Astrocyte (in vitro differentiated cells and primary cell): Measurements from ENCODE around the gene CLMN. TPM values are rescaled to one million over a fixed set of nuclear protein-coding genes. Genes with fewer than 3 reads are reported as not detected.

ENCODE experiments used
- DNase-seq: peaks from one replicate; pipeline ENCODE4 v3.0.0-alpha.2; 2010; ENCODE audit warnings: low read depth
- FAIRE-seq: peaks from 2 replicates; lab custom pipeline; 2011; peaks lifted over from hg19 to GRCh38; lab: Jason Lieb, UNC
- H2AFZ ChIP-seq: 2 replicates; pipeline ENCODE4 v1.6.0; 2012; ENCODE audit warnings: low read depth, low read length, inconsistent platforms
- H3K27ac ChIP-seq: 2 replicates; pipeline ENCODE4 v1.5.1; 2011; ENCODE audit warnings: low read depth, low read length, inconsistent platforms
- H3K27me3 ChIP-seq: 2 replicates; pipeline ENCODE4 v1.6.0; 2011; ENCODE audit warnings: low read length, inconsistent platforms; ENCODE audit not compliant: insufficient read depth
- H3K36me3 ChIP-seq: 2 replicates; pipeline ENCODE4 v1.5.1; 2011; ENCODE audit warnings: low read length, inconsistent platforms; ENCODE audit not compliant: insufficient read depth
- H3K4me1 ChIP-seq: 2 replicates; pipeline ENCODE4 v1.5.1; 2011; ENCODE audit warnings: low read length, inconsistent platforms; ENCODE audit not compliant: insufficient read depth
- H3K4me2 ChIP-seq: 2 replicates; pipeline ENCODE4 v1.6.0; 2012; ENCODE audit warnings: low read length, inconsistent platforms
- H3K4me3 ChIP-seq: 2 replicates; pipeline ENCODE4 v1.5.1; 2011; ENCODE audit warnings: low read depth, mild to moderate bottlenecking, low read length, inconsistent platforms; ENCODE audit not compliant: insufficient read depth
- H3K79me2 ChIP-seq: 2 replicates; pipeline ENCODE4 v1.6.0; 2012; ENCODE audit warnings: mild to moderate bottlenecking, low read length, inconsistent platforms; ENCODE audit not compliant: insufficient read depth
- H3K9ac ChIP-seq: 2 replicates; pipeline ENCODE4 v1.6.0; 2012; ENCODE audit warnings: mild to moderate bottlenecking, low read length, inconsistent platforms
- H3K9me3 ChIP-seq: 2 replicates; pipeline ENCODE4 v1.5.1; 2012; ENCODE audit warnings: low read depth, mild to moderate bottlenecking, low read length, inconsistent platforms; ENCODE audit not compliant: insufficient read depth
- H4K20me1 ChIP-seq: 2 replicates; pipeline ENCODE4 v1.6.0; 2012; ENCODE audit warnings: low read length, inconsistent platforms; ENCODE audit not compliant: insufficient read depth
- H3K27ac Mint-ChIP-seq: one replicate; pipeline ENCODE4 v1.8.0; 2021; ENCODE audit warnings: mild to moderate bottlenecking, mixed read lengths; ENCODE audit not compliant: unreplicated experiment
- H3K27me3 Mint-ChIP-seq: one replicate; pipeline ENCODE4 v1.8.0; 2021; ENCODE audit warnings: low read depth, mixed read lengths; ENCODE audit not compliant: unreplicated experiment
- H3K36me3 Mint-ChIP-seq: one replicate; pipeline ENCODE4 v1.8.0; 2021; ENCODE audit warnings: low read depth, mixed read lengths; ENCODE audit not compliant: unreplicated experiment
- H3K4me1 Mint-ChIP-seq: one replicate; pipeline ENCODE4 v1.8.0; 2021; ENCODE audit warnings: low read depth, mixed read lengths; ENCODE audit not compliant: unreplicated experiment
- H3K4me3 Mint-ChIP-seq: one replicate; pipeline ENCODE4 v1.8.0; 2021; ENCODE audit warnings: mild to moderate bottlenecking, moderate library complexity, mixed read lengths; ENCODE audit not compliant: unreplicated experiment
- H3K9me3 Mint-ChIP-seq: one replicate; pipeline ENCODE4 v1.8.0; 2021; ENCODE audit warnings: mild to moderate bottlenecking, mixed read lengths; ENCODE audit not compliant: unreplicated experiment
- CTCF ChIP-seq: IDR thresholded peaks from 2 replicates; pipeline ENCODE4 v1.5.1; 2011; ENCODE audit warnings: low read depth, mild to moderate bottlenecking, inconsistent platforms, low read length, moderate library complexity; ENCODE audit not compliant: insufficient read depth
- EZH2 ChIP-seq: IDR thresholded peaks from 2 replicates; pipeline ENCODE4 v1.6.1; 2012; ENCODE audit warnings: mild to moderate bottlenecking, low read length, inconsistent platforms; ENCODE audit not compliant: insufficient read depth
- total RNA-seq: library from RNA; stranded (reverse); gene quantifications from 2 replicates; pipeline ENCODE4 v1.2.1, GENCODE V29; 2021

The CLMN gene
- total RNA-seq, 1 donor from 2014 or later = 14.0 TPM

DNA sequence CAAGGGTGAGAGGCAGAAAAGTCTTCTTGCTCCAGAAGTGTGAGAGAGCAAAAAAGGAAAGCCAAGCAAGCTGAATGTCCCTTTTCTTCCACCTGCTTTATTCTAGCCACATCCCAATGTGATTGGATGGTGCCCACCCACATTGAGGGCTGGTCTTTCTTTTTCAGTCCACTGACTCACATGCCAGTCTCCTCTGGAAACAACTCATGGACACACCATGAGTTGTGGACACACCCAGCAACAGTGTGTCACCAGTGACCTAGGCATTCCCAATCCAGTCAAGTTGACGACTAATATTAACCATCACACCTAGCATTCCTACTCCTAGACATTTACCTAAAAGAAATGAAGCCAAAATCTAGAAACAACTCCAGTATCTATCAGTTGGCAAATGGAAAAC, 155.2 kb downstream of the CLMN start:
- Mint-ChIP-seq H3K36me3 (peaks cover 7% of the 10 kb centered on the region), H3K9me3 (peaks cover 9% of the 10 kb centered on the region), H3K4me3 (no peak overlapping the region), H3K4me1 (no peaks in the 10 kb centered on the region), H3K27me3 (no peaks in the 10 kb centered on the region), H3K27ac (no peak overlapping the region)
- H3K9ac ChIP-seq = no peak overlapping the region
- no peaks in the 10 kb centered on the region for H4K20me1 ChIP-seq
- H2AFZ ChIP-seq = no peak overlapping the region
- no peaks in the 10 kb centered on the region for H3K36me3 ChIP-seq
- no peak overlapping the region for H3K4me2 ChIP-seq
- no peak for TF ChIP-seq CTCF
- no peak for TF ChIP-seq EZH2
- no peaks in the 10 kb centered on the region for H3K9me3 ChIP-seq
- no peak overlapping the region for H3K4me3 ChIP-seq
- no peak for FAIRE-seq
- no peaks in the 10 kb centered on the region for H3K79me2 ChIP-seq
- no peak for DNase-seq
- H3K27me3 ChIP-seq = no peaks in the 10 kb centered on the region
- no peaks in the 10 kb centered on the region for H3K4me1 ChIP-seq
- no peak overlapping the region for H3K27ac ChIP-seq

DNA sequence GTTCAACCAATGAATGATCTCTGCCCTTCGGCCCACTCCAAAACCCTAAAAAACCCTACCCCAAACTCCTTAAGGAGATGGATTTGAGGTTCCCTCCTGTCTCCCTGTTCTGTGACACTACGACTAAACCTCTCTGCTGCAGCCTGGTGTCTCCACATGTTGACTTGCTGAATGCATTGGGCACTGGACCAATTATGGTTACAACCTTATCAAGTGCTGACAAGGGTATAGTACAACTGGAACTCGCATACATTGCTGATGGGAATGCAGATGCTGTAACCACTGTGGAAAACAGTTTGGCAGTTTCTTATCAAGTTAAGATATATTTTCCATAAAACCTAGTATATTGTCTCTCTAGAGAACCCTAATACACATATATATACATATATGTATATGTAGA, 156.0 kb downstream of the CLMN start:
- Histone ChIP-seq H3K4me3 (no peak overlapping the region), H3K4me1 (no peaks in the 10 kb centered on the region), H3K9me3 (no peaks in the 10 kb centered on the region), H2AFZ (no peak overlapping the region), H3K4me2 (no peak overlapping the region), H3K27me3 (no peaks in the 10 kb centered on the region), H3K9ac (no peak overlapping the region), H3K27ac (no peak overlapping the region), H4K20me1 (no peaks in the 10 kb centered on the region), H3K79me2 (no peaks in the 10 kb centered on the region), H3K36me3 (no peaks in the 10 kb centered on the region)
- Mint-ChIP-seq H3K27me3 (no peaks in the 10 kb centered on the region), H3K27ac (no peak overlapping the region), H3K4me3 (no peak overlapping the region), H3K36me3 (peaks cover 7% of the 10 kb centered on the region), H3K9me3 (peaks cover 6% of the 10 kb centered on the region), H3K4me1 (no peaks in the 10 kb centered on the region)
- FAIRE-seq (no peak), DNase-seq (no peak)
- TF ChIP-seq CTCF = no peak
- TF ChIP-seq EZH2 = no peak

- Mint-ChIP-seq H3K36me3 (peaks cover 7% of the 10 kb centered on the region), H3K4me3 (no peak overlapping the region), H3K27ac (no peak overlapping the region), H3K9me3 (peaks cover 6% of the 10 kb centered on the region), H3K27me3 (no peaks in the 10 kb centered on the region), H3K4me1 (peaks cover under 1% of the 10 kb centered on the region)
- TF ChIP-seq EZH2 = no peak
- TF ChIP-seq CTCF = no peak
- H3K4me1 ChIP-seq = peaks cover under 1% of the 10 kb centered on the region
- H4K20me1 ChIP-seq = no peaks in the 10 kb centered on the region
- no peaks in the 10 kb centered on the region for H3K9me3 ChIP-seq
- H2AFZ ChIP-seq = no peak overlapping the region
- no peak overlapping the region for H3K9ac ChIP-seq
- H3K27ac ChIP-seq = no peak overlapping the region
- H3K36me3 ChIP-seq = no peaks in the 10 kb centered on the region
- no peaks in the 10 kb centered on the region for H3K27me3 ChIP-seq
- H3K4me3 ChIP-seq = no peak overlapping the region
- DNase-seq (no peak), FAIRE-seq (no peak)
- H3K4me2 ChIP-seq = no peak overlapping the region
- H3K79me2 ChIP-seq = no peaks in the 10 kb centered on the region
Measured at GRCh38 chr14:95163132-95163531, 156.6 kb downstream of the CLMN start.
